GM12891 (cell line): ENCODE measurements around the gene MVB12B.

ENCODE experiments used
- PAX5 ChIP-seq: IDR thresholded peaks from 2 replicates; pipeline ENCODE4 v1.6.1; 2011; ENCODE audit warnings: low read length, moderate library complexity, mild to moderate bottlenecking; ENCODE audit not compliant: insufficient read depth, severe bottlenecking
- POLR2A ChIP-seq: IDR thresholded peaks from 2 replicates; pipeline ENCODE4 v1.6.1; 2011; ENCODE audit warnings: low read depth, low read length, control low read depth
- POLR2AphosphoS5 ChIP-seq: IDR thresholded peaks from 2 replicates; pipeline ENCODE4 v1.6.1; 2011; ENCODE audit warnings: low read depth, low read length, control low read depth
- POU2F2 ChIP-seq: IDR thresholded peaks from 2 replicates; pipeline ENCODE4 v1.6.1; 2011; ENCODE audit warnings: low read depth, mild to moderate bottlenecking, control low read depth, low read length, moderate library complexity
- TAF1 ChIP-seq: IDR thresholded peaks from 2 replicates; pipeline ENCODE4 v1.6.1; 2011; ENCODE audit warnings: low read depth, low read length, control low read depth

DNA sequence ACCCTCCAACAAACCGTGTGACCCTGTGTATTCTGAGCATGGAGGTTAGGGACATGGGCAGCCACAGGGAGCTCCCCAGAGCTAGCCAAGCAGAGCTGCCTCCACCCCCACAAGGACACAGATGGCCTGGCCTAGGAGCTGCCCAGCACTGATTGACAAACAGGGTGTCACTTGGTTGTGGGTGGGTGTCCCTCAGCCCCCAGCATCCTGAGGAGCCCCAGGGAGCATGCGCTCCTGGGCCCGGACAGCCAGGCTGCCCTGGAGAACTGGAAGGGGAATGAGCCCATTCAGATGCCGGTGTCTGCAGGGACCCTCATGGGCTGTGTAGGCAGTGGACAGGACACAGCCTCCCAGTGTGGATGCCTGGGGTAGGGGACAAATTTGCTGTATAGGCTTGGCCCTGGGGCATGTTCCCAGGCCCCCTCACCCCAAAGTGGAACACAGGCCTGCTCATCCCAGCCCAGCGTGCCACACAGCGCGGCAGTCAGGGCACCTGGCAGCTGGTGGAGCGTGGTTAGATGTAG lies 162.3 kb downstream of the MVB12B start:
- TF ChIP-seq POLR2A (no peak), POLR2AphosphoS5 (no peak), PAX5 (no peak), TAF1 (no peak), POU2F2 (no peak)
